BE2C (cell line): ENCODE results near the gene NDUFS6.

Experiments used
- DNase-seq: peaks from one replicate; pipeline ENCODE4 v3.0.0-alpha.2; 2020
- H3K27me3 ChIP-seq: fragments of 250-450 bp; sonication (Bioruptor Pico); 2 replicates; pipeline ENCODE4 v1.5.1; 2020; ENCODE audit warnings: mild to moderate bottlenecking
- H3K36me3 ChIP-seq: fragments of 250-450 bp; sonication (Bioruptor Pico); 2 replicates; pipeline ENCODE4 v1.5.1; 2020; ENCODE audit warnings: mild to moderate bottlenecking
- H3K4me1 ChIP-seq: fragments of 250-450 bp; sonication (Bioruptor Pico); 2 replicates; pipeline ENCODE4 v1.5.1; 2020
- H3K4me3 ChIP-seq: 2 replicates; pipeline ENCODE4 v1.5.1; 2011; ENCODE audit warnings: low read depth, low read length
- H3K9me3 ChIP-seq: fragments of 250-450 bp; sonication (Bioruptor Pico); 2 replicates; pipeline ENCODE4 v1.5.1; 2020
- CTCF ChIP-seq: IDR thresholded peaks from 2 replicates; pipeline ENCODE4 v1.5.1; 2012; ENCODE audit warnings: mild to moderate bottlenecking, low read depth, low read length

Gene NDUFS6

DNA sequence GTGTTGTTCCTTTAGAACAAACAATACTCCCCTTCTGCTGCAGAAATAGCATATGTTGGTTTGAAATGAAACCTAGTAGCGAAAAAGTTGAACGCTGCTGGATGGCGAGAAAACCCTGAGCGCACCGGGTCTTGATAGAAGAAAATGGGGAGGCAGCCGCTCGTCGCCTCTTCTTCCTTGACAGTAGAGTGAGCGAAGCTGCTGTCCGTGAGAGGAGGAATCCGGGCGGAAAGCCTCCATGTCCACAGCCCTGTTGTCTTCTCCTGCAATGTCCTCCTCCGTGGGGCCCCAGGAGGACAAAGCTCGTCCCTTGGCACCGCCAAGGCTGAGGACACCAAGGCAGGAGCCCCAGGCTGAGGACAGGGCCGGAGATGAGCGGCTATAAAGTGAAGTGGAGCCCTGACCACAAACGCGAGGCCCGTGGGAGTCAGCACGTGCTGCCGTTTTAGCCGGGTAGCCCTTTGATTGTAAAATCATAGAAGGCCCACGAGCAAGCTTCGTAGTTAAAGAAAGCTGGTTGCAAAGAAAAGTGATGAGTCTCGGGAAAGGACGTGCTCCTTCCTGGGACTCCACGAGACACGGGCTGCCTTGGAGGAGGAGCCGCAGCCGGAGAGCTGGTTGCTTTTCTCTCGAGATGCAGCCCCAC, 37.1 kb upstream of the NDUFS6 start:
- no peak overlapping the region for H3K4me3 ChIP-seq
- H3K27me3 ChIP-seq: peaks cover 52% of the 10 kb centered on the region
- no peak for DNase-seq
- H3K36me3 ChIP-seq: no peaks in the 10 kb centered on the region
- no peaks in the 10 kb centered on the region for H3K9me3 ChIP-seq
- no peak for TF ChIP-seq CTCF
- no peaks in the 10 kb centered on the region for H3K4me1 ChIP-seq

DNA sequence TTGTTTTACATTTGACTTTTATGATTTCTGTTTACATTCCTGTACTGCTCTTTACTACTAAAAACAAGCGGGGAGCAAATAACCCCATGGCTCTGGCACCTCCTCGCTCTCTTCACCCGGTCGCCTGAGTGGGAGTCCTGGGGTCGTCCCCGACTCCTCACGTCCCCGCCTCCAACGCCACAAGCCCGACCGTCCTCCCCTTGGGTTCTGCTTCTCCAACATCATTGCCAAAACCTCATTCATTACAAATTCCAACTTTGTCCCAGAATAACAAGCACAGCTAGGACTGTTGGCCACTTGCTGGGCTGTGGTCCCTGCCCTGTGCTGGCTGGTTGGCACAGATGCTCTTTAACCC, 36.6 kb upstream of the NDUFS6 start:
- Histone ChIP-seq H3K9me3 (no peaks in the 10 kb centered on the region), H3K4me1 (no peaks in the 10 kb centered on the region), H3K4me3 (no peak overlapping the region), H3K27me3 (peaks cover 49% of the 10 kb centered on the region), H3K36me3 (no peaks in the 10 kb centered on the region)
- TF ChIP-seq CTCF: no peak
- DNase-seq: no peak

- Histone ChIP-seq H3K9me3 (no peaks in the 10 kb centered on the region), H3K4me3 (no peak overlapping the region), H3K4me1 (no peaks in the 10 kb centered on the region), H3K36me3 (no peaks in the 10 kb centered on the region), H3K27me3 (peaks cover 42% of the 10 kb centered on the region)
- no peak for TF ChIP-seq CTCF
- DNase-seq: no peak
Measured at GRCh38 chr5:1765141-1765879, 35.9 kb upstream of the NDUFS6 start.

- DNase-seq: no peak
- H3K27me3 ChIP-seq: peaks cover 40% of the 10 kb centered on the region
- no peak overlapping the region for H3K4me3 ChIP-seq
- H3K36me3 ChIP-seq: no peaks in the 10 kb centered on the region
- H3K4me1 ChIP-seq: no peaks in the 10 kb centered on the region
- no peaks in the 10 kb centered on the region for H3K9me3 ChIP-seq
- no peak for TF ChIP-seq CTCF
Measured at GRCh38 chr5:1765880-1766235, 35.3 kb upstream of the NDUFS6 start.

DNA sequence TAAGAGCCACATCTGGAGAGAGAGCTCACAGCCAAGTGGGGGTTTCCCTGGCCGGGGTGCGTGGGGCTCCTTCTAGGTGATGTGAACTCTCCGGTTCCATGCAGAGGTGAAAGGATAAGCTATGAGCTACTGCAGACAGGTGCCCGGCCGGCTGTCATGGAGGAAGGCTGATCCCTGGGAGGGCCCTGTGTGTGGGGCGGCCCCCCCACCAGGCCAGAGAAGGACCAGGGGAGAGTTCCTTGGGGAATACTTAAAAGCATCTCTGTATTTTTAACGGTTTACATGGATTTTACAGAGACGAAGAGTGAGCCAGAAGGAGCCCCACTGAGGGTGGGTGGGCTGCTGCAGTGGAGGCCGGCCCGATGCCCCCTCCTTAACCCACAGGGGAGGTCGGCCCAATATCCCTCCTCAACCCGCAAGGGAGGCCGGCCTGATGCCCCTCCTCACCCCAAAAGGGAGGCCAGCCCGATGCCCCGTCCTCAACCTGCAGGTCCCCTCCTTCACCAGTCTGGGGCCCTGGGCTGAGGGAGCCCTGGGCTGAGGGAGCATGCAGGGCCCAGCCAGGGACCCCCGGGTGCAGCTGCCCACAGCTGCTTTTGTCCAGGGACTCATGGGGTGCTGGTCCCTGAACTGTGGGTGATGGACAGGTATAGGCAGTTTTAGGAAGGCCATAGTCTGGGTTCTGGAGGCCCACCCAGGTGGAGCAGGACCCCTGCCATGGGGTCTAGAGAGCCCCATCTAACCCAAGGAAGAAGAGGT, 33.5 kb upstream of the NDUFS6 start:
- H3K27me3 ChIP-seq: peaks cover 25% of the 10 kb centered on the region
- TF ChIP-seq CTCF: no peak
- no peak overlapping the region for H3K4me3 ChIP-seq
- H3K4me1 ChIP-seq: no peaks in the 10 kb centered on the region
- no peaks in the 10 kb centered on the region for H3K36me3 ChIP-seq
- H3K9me3 ChIP-seq: no peaks in the 10 kb centered on the region
- DNase-seq: no peak
